Gastroesophageal sphincter (tissue), 3 donors: ENCODE measurements around the gene ESR2.

Experiments used
- EP300 ChIP-seq: sonication (generic); formaldehyde crosslinking; IDR thresholded peaks from one replicate; pipeline ENCODE4 v1.6.1; 2017; ENCODE audit warnings: antibody characterized with exemption, mild to moderate bottlenecking
- POLR2A ChIP-seq, 2 donors: fragments of 450-650 bp; IDR thresholded peaks; one replicate each; pipeline ENCODE4 v1.6.1; 2017; ENCODE audit warnings: antibody characterized with exemption in 2 of 2, mild to moderate bottlenecking in 2 of 2, moderate library complexity in 1 of 2
- POLR2AphosphoS5 ChIP-seq: sonication (generic); formaldehyde crosslinking; IDR thresholded peaks from one replicate; pipeline ENCODE4 v1.6.1; 2017; ENCODE audit warnings: antibody characterized with exemption
- TF ChIP-seq, protein P1 (sequence below), 4 experiments: fragments of 200-600 bp in 2 of 4; fragments of 450-650 bp in 2 of 4; sonication (generic) in 1 of 4; IDR thresholded peaks; one replicate each; pipeline ENCODE4 v1.5.1; 2017 to 2019; ENCODE audit warnings: antibody characterized with exemption in 4 of 4, mild to moderate bottlenecking in 2 of 4, moderate library complexity in 2 of 4

DNA sequence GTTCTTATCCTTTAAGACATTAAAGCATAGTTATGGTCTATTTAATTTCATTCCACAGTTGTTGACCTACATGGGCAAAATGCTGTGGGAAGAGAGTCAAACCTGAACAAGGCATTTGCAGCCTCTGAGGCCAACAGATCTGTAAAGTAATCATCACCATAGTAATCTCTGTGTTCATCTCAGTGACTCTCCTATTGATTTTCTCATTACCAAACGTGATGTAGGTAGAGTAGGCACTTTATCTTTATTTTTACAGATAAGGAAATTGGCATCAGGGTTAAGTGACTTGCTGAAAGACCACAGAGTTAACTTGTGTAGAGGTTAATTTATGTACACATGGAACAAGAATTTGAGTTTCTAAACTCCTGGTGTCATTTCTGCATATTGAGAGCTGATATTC lies 203.0 kb downstream of the ESR2 start:
- TF ChIP-seq, protein P1, sequence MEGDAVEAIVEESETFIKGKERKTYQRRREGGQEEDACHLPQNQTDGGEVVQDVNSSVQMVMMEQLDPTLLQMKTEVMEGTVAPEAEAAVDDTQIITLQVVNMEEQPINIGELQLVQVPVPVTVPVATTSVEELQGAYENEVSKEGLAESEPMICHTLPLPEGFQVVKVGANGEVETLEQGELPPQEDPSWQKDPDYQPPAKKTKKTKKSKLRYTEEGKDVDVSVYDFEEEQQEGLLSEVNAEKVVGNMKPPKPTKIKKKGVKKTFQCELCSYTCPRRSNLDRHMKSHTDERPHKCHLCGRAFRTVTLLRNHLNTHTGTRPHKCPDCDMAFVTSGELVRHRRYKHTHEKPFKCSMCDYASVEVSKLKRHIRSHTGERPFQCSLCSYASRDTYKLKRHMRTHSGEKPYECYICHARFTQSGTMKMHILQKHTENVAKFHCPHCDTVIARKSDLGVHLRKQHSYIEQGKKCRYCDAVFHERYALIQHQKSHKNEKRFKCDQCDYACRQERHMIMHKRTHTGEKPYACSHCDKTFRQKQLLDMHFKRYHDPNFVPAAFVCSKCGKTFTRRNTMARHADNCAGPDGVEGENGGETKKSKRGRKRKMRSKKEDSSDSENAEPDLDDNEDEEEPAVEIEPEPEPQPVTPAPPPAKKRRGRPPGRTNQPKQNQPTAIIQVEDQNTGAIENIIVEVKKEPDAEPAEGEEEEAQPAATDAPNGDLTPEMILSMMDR (IDR thresholded peaks at IDR 0.05): no peak
- TF ChIP-seq POLR2AphosphoS5: no peak
- no peak for TF ChIP-seq POLR2A (IDR thresholded peaks at IDR 0.05)
- no peak for TF ChIP-seq EP300
